Fibroblast of skin of left quadriceps (primary cell): ENCODE measurements around the gene FXN.
"Not testable (repeated sequence)": the region's sequence is repeated elsewhere in the genome, so short reads cannot be mapped to it uniquely, and the experiment has no call there.

Source experiments
- DNase-seq, 2 experiments: peaks; one replicate each; pipeline ENCODE4 v3.0.0-alpha.2; 2013; ENCODE audit warnings: low read depth in 2 of 2

The FXN gene

GRCh38 chr9:69035438-69036308 is at the start of gene FXN:
Gene FXN, plus strand, starts transcription at chr9:69035752. Its CDS starts 31 bp downstream, at chr9:69035783.
- peak; percentile 54 to 57 for DNase-seq

- not testable (repeated sequence) for DNase-seq
These were observed 48.6 kb upstream of the FXN start for GRCh38 chr9:68986949-68987348.

GRCh38 chr9:68991457-68991856 is 44.1 kb upstream of the FXN start:
- DNase-seq: no peak

DNA sequence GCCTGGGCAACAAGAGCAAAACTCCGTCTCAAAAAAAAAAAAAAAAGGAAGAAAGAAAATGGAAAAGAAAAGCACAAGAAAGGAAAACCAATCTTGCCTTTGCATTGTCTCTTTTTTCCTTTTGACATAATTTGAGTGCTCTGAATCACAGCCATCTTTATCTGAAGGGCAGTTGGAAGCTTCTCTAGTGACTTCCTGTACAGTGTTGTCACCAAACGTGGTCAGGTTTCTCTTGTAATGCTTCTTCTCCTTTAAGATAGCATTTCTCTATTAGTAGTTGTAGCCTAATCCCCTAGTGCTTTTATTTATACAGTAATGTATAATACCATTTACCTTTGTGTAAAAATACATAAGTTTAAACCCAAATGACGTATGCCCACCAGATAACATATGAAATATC is 39.8 kb upstream of the FXN start:
- no peak for DNase-seq

DNA sequence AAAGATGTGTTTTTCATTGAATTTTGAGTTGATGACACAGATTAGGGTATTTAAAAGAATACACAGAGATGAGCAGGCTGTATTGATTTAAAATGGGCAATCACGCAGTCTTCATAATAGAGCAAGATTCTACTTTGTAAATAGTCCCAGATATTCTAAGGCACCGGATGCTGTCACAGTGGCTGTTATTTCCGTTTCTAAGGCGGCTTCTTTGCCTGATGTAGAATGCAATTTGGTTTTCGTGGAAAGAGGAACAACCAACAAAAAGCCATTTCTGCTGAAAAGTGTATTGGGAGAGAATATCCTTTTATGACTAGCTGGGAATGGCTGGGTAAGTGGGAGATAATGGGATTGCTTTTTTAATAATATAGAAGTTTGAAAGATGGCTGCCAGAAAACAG is 39.1 kb upstream of the FXN start:
- no peak for DNase-seq

DNA sequence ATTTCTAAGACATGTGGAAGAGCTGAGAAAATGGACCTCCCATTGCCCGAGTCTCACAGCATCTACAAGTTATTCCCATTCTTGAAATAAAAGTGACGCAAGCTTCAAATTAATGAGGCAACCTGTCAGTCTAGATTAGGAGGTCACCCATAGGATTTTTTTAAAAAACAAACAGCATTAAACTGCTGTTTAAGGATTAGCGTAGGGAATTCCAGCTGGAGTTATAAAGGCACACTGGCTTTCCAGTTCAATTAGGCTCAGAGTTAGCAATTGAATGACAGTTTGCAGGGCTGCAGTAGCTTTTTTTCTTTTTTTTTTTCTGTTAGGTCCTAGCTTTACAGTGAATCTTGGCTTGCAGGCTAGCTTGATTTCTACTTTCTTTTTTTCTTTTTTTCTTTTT is 37.9 kb upstream of the FXN start:
- no peak for DNase-seq

DNA sequence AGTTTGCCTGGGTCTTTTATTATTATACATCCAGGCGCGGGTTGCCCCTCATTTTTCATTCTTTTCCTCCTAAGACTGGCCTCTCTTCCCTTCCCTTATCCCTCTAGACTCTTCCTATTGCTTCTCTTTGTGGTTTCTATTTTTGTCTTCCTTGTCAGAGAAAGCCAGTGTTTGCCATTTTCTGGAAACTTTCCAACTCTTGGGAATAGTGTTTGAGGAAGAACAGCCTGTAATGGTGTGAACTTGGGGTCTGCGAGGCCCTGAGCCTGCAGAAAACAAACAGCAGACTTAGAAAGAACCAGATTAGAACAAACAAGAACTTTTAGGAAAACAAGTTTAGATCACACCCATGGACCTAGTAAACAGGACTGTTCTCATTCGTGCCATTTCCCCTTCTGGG is 37.2 kb upstream of the FXN start:
- DNase-seq: no peak

DNA sequence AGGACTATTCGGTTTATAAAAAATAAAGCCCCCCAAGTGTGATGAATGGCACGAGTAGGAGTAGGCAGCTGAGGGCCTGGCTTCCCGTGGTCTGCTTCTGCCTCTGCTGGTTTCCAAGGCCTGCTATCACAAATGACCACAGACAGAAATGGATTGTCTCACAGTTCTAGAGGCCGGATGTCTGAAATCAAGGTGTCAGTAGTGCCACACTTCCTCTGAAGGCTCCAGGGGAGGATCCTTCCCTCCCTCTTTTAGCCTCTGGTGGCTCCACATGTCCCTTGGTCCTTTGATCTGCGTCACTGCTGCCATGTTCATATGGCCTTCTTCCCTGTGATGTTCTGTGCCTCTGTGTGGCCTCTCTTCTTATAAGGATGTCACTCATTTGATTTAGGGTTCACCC is 36.7 kb upstream of the FXN start:
- no peak for DNase-seq

GRCh38 chr9:68999393-69000105 is 36.0 kb upstream of the FXN start:
- peak; percentile 20 to 25 for DNase-seq

- no peak for DNase-seq
These were observed 33.6 kb upstream of the FXN start for GRCh38 chr9:69001921-69002320.

GRCh38 chr9:69003051-69003450 is 32.5 kb upstream of the FXN start:
- no peak for DNase-seq

DNA sequence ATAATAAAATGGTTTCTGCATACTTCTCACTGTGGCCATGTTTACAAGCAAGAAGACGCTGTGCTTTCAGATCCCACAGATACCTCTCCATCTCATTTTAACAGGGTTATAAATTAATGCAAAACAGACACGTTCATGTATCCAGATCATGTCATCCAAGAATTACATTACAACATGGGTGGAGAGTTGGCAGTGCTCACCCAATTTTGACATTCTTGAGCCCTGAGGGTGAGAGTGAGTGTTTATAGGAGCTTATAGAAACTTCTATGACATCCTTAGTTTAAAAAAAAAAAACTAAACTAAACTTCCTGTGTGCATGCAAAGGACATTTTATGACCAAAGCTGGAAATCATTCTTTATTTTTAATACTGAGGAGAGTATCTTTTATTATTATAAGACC is 30.7 kb upstream of the FXN start:
- DNase-seq: peak in 1 of 2 experiments; percentile 3

DNA sequence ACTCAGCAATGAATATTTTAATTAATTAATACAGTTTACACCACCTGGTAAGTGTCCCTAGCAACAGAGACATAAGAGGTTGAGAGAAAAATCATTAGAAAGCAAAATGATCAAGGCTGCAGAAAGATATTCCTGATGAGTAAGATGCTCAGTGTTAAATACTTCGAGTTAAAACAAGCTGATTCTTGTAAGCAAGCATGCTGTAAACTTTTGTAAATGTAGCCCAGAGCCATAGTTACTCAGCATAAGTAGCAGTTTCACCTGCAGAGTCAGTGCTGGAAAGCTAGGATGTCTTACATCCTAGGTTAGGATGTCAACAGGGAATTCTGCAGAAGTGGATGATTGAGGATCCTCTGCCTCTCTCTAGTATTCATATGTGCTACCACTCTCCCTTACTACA is 25.8 kb upstream of the FXN start:
- no peak for DNase-seq

GRCh38 chr9:69012696-69013381 is 22.7 kb upstream of the FXN start:
- DNase-seq: no peak

DNA sequence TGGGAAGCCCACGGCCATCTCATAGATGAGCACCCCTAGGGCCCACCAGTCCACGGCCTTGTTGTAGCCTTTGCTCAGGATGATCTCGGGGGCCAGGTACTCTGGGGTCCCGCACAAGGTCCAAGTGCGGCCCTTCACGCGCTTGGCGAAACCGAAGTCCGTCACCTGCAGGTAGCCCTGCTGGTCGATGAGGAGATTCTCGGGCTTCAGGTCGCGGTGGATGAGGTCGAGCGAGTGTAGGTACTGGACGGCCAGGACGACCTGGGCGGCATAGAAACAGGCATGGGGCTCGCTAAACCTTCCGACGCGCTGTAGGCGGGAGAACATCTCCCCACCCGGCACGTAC is 22.2 kb upstream of the FXN start:
- no peak for DNase-seq

DNA sequence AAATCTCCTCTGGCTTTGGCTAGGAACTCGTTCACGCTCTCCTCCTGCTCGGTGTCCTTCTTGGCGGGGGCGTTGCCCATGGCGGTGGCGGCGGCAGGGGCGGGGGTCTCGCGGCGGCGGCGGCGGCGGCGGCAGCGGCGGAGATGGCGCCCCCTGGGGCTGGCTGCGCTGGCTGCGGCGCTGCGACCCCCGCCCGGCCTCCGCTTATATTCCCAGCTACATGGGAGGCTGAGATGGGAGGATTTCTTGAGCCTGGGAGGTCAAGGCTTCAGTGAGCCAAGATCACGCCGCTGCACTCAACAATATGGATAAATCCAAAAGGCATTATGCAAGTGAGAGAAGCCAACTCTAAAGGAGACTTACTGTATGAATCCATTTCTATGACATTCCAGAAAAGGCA is 21.5 kb upstream of the FXN start, which contains the start of gene PRKACG:
Gene PRKACG, minus strand, starts transcription at position 101 of the 400 bp plus-strand sequence. Its CDS starts 21 bp downstream, at position 80.
- no peak for DNase-seq

- no peak for DNase-seq
These were observed 19.1 kb upstream of the FXN start for GRCh38 chr9:69016191-69017096.

- no peak for DNase-seq
These were observed 16.8 kb upstream of the FXN start for GRCh38 chr9:69018737-69019136.

DNA sequence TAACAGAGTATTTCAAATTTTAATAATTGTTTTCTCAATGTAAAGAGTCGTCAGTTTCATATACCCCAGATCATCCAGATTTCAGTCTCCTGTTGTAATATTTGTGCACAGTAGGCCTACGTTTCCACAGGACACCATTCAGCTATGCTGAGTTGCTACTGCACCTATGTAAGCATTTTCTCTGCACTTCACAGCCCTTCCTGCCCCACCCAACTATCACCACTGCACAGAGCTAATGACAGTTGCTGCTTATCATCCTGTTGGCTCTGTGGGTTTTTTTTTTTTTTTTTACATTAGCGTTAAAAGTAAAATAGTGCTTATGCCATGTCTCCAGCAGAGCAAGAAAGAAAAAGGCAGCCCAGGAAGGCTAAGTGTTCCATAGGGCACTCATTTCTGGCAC is 15.7 kb upstream of the FXN start:
- DNase-seq: no peak

GRCh38 chr9:69020301-69021145 is 15.0 kb upstream of the FXN start:
- DNase-seq: no peak

GRCh38 chr9:69023650-69024049 is 11.9 kb upstream of the FXN start:
- DNase-seq: no peak
